Ascending aorta (tissue), 2 donors: ENCODE data around the gene GUCY1B1. TPM values are rescaled to one million over a fixed set of nuclear protein-coding genes. Genes with fewer than 3 reads are reported as not detected.

Source experiments
- DNase-seq, 2 donors: peaks; one replicate each; pipeline ENCODE4 v3.0.0-alpha.2; 2019; ENCODE audit warnings: low spot score in 2 of 2
- H3K27ac ChIP-seq, 2 donors: fragments of 200-600 bp; sonication (generic); one replicate each; pipeline ENCODE4 v1.5.1; 2016 to 2017; ENCODE audit warnings: mild to moderate bottlenecking in 1 of 2
- H3K27me3 ChIP-seq: fragments of 200-600 bp; sonication (generic); one replicate; pipeline ENCODE4 v1.5.1; 2017
- H3K36me3 ChIP-seq, 2 donors: fragments of 200-600 bp; sonication (generic); one replicate each; pipeline ENCODE4 v1.5.1; 2016
- H3K4me1 ChIP-seq, 2 donors: fragments of 200-600 bp; sonication (generic); one replicate each; pipeline ENCODE4 v1.5.1; 2016 to 2017; ENCODE audit warnings: mild to moderate bottlenecking in 1 of 2
- H3K4me3 ChIP-seq, 2 donors: fragments of 200-600 bp; sonication (generic); one replicate each; pipeline ENCODE4 v1.5.1; 2016 to 2017; ENCODE audit warnings: mild to moderate bottlenecking in 1 of 2
- H3K9me3 ChIP-seq, 2 donors: fragments of 200-600 bp; sonication (generic); one replicate each; pipeline ENCODE4 v1.5.1; 2016
- intact Hi-C: fragments of 100-400 bp; cut with DNase I; formaldehyde crosslinking; loops from one replicate; pipeline ENCODE4 v1.15.1; 2023
- total RNA-seq: library from RNA; depleted of rRNA; stranded (reverse); fragments of >200 nt; gene quantifications from one replicate; pipeline ENCODE4 v1.1.0, GENCODE V29; 2016
- TF ChIP-seq, protein P1 (sequence below), 3 experiments: fragments of 200-600 bp in 2 of 3; fragments of 450-650 bp in 1 of 3; sonication (generic) in 2 of 3; IDR thresholded peaks; one replicate each; pipeline ENCODE4 v1.5.1; 2016 to 2019; ENCODE audit warnings: antibody characterized with exemption in 3 of 3, mild to moderate bottlenecking in 1 of 3, moderate library complexity in 1 of 3

Gene GUCY1B1
- total RNA-seq, 1 donor from 2014 or later = 34.9 TPM

DNA sequence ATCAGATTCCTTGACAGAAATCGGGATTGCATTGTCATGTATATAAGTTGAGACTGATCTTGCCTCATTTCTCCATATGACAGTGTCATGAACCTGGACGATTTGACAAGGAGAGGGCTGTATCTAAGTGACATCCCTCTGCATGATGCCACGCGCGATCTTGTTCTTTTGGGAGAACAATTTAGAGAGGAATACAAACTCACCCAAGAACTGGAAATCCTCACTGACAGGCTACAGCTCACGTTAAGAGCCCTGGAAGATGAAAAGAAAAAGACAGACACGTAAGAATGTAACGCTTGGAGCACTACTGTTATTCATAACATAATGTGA lies 40.9 kb downstream of the GUCY1B1 start:
- peak overlapping the region; percentile 52 to 75 for H3K27ac ChIP-seq
- DNase-seq = no peak
- TF ChIP-seq, protein P1, sequence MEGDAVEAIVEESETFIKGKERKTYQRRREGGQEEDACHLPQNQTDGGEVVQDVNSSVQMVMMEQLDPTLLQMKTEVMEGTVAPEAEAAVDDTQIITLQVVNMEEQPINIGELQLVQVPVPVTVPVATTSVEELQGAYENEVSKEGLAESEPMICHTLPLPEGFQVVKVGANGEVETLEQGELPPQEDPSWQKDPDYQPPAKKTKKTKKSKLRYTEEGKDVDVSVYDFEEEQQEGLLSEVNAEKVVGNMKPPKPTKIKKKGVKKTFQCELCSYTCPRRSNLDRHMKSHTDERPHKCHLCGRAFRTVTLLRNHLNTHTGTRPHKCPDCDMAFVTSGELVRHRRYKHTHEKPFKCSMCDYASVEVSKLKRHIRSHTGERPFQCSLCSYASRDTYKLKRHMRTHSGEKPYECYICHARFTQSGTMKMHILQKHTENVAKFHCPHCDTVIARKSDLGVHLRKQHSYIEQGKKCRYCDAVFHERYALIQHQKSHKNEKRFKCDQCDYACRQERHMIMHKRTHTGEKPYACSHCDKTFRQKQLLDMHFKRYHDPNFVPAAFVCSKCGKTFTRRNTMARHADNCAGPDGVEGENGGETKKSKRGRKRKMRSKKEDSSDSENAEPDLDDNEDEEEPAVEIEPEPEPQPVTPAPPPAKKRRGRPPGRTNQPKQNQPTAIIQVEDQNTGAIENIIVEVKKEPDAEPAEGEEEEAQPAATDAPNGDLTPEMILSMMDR (IDR thresholded peaks at IDR 0.05) = no peak
- intact Hi-C loops = loop anchor here (2.0 kb wide), 1 partner anchor 41 kb away; the partner anchor contains the start of gene GUCY1B1
- peaks cover 0 to 7% of the 10 kb centered on the region in 2 donors for H3K4me1 ChIP-seq
- no peaks in the 10 kb centered on the region for H3K9me3 ChIP-seq
- no peak overlapping the region for H3K4me3 ChIP-seq
- H3K27me3 ChIP-seq = no peaks in the 10 kb centered on the region
- no peaks in the 10 kb centered on the region for H3K36me3 ChIP-seq

DNA sequence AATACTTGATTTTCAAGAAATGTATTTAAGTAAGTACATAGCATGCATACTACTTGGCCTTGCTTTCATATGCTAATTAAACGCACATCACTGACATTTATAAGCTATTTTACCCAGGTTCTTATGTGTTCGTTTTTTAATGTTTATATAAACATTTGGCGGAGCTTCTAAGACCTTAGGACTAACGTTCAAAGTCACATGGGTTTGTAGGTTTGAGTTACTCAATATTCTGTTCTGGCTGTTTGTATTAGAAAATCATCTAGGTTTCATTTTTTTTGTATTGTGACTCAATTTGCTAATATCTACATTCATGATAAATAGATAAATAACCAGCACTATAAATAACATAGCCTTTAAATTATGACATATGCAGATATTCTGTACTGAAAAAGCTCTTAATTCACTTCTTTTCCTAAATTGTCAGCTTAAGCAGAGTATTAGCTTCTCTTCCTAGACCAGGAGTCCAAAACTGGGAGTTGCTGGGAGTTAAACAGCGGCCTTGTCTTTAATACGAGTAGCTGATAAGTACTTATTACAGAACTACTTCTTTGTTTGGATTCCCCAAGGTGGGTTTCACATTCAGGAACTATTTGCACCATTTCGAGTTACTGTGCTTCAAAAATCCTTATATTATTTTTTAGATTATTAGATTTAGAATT lies 42.0 kb downstream of the GUCY1B1 start:
- Histone ChIP-seq H3K4me1 (peaks cover 0 to 14% of the 10 kb centered on the region in 2 donors), H3K4me3 (no peak overlapping the region), H3K27me3 (no peaks in the 10 kb centered on the region), H3K27ac (peak overlapping the region; percentile 14 to 52), H3K36me3 (no peaks in the 10 kb centered on the region), H3K9me3 (no peaks in the 10 kb centered on the region)
- TF ChIP-seq, protein P1 (IDR thresholded peaks at IDR 0.05) = no peak
- intact Hi-C loops = no loop called here
- DNase-seq = no peak

DNA sequence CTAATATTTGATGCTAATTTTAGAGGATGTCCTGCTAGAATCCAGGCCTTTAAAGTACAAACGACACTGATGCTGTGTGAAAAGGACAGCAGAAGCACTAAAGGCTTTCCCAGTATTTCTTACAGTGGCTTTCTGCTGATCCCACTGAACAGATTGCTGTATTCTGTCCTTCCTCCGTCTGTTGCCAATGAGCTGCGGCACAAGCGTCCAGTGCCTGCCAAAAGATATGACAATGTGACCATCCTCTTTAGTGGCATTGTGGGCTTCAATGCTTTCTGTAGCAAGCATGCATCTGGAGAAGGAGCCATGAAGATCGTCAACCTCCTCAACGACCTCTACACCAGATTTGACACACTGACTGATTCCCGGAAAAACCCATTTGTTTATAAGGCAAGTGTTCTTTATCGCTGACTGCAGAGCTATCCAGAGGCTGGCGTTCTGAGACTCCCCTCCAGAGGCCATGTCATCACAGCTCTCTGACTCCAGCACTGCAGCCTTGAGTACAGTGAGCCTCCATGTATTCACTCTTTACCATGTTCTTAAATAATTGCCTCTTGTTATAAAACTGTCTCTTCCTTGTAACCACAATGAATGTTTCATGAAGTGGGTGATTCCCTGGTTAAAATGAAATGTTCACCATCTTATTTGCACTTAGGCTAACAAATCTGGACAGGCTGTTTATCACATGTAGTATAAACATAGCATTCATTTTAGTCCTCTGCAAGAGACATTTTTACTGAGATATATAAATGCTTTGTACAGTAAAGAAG lies 43.6 kb downstream of the GUCY1B1 start:
- no peaks in the 10 kb centered on the region for H3K9me3 ChIP-seq
- peaks cover 0 to 15% of the 10 kb centered on the region in 2 donors for H3K4me1 ChIP-seq
- DNase-seq = no peak
- intact Hi-C loops = no loop called here
- no peaks in the 10 kb centered on the region for H3K36me3 ChIP-seq
- H3K27ac ChIP-seq = peak overlapping the region in 1 of 2 donors; percentile 56
- TF ChIP-seq, protein P1 (IDR thresholded peaks at IDR 0.05) = no peak
- H3K27me3 ChIP-seq = no peaks in the 10 kb centered on the region
- H3K4me3 ChIP-seq = no peak overlapping the region

DNA sequence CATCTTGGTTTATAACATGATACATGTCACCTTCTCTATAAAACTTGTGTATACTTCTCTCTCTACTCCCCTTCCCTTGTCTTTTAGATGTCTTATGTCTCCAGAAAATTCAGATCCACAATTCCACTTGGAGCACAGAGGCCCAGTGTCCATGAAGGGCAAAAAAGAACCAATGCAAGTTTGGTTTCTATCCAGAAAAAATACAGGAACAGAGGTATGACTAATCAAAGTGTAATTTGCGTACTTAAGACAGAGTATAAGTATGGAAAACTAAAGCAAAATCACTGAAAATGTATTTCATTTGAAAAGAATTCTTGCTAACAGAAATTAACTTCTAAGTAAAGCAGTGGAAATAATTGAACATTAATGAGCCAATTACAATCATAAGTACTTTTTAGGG lies 46.2 kb downstream of the GUCY1B1 start:
- TF ChIP-seq, protein P1 (IDR thresholded peaks at IDR 0.05) = no peak
- intact Hi-C loops = no loop called here
- no peak overlapping the region for H3K4me3 ChIP-seq
- peaks cover 0 to 11% of the 10 kb centered on the region in 2 donors for H3K4me1 ChIP-seq
- H3K27me3 ChIP-seq = no peaks in the 10 kb centered on the region
- no peaks in the 10 kb centered on the region for H3K9me3 ChIP-seq
- DNase-seq = no peak
- peak overlapping the region; percentile 62 to 86 for H3K27ac ChIP-seq
- no peaks in the 10 kb centered on the region for H3K36me3 ChIP-seq

DNA sequence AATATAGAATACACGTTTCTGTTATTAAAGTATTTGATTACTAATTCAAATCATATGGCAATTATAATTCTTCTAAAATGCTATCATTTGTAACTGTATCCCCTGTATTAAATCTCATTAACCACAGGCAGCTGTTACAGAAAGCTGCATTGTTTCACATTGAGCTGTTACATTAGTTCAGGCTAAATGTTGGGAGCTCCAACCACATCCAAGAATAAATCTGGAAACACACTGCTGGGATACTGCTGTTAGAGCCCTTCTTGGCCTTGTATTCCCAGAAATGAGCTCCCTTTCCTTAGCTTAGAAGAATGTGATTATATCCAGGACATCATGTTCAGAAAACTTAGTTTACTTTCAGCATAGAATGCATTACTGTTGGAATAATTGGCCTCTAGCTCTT lies 48.2 kb downstream of the GUCY1B1 start:
- Histone ChIP-seq H3K9me3 (no peaks in the 10 kb centered on the region), H3K4me3 (no peak overlapping the region), H3K36me3 (no peaks in the 10 kb centered on the region), H3K27ac (no peak overlapping the region), H3K27me3 (no peaks in the 10 kb centered on the region), H3K4me1 (peaks cover 0 to 8% of the 10 kb centered on the region in 2 donors)
- intact Hi-C loops = loop anchor here (2.0 kb wide), 1 partner anchor 146 kb away; the partner anchor contains the start of gene CTSO
- no peak for DNase-seq
- TF ChIP-seq, protein P1 (IDR thresholded peaks at IDR 0.05) = no peak
